Glomerular visceral epithelial cell (primary cell): ENCODE data around the gene VCAN.

Experiments used
- DNase-seq: peaks from one replicate; pipeline ENCODE4 v3.0.0-alpha.2; 2016; ENCODE audit errors: extremely low spot score

The VCAN gene

GRCh38 chr5:83531661-83532060 lies 60.1 kb downstream of the VCAN start:
- DNase-seq: no peak

DNA sequence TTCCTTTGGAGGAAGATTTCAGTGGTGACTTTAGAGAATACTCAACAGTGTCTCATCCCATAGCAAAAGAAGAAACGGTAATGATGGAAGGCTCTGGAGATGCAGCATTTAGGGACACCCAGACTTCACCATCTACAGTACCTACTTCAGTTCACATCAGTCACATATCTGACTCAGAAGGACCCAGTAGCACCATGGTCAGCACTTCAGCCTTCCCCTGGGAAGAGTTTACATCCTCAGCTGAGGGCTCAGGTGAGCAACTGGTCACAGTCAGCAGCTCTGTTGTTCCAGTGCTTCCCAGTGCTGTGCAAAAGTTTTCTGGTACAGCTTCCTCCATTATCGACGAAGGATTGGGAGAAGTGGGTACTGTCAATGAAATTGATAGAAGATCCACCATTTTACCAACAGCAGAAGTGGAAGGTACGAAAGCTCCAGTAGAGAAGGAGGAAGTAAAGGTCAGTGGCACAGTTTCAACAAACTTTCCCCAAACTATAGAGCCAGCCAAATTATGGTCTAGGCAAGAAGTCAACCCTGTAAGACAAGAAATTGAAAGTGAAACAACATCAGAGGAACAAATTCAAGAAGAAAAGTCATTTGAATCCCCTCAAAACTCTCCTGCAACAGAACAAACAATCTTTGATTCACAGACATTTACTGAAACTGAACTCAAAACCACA lies 67.4 kb downstream of the VCAN start:
- no peak for DNase-seq

- DNase-seq: no peak
Observed at GRCh38 chr5:83539463-83539790, 67.9 kb downstream of the VCAN start.

DNA sequence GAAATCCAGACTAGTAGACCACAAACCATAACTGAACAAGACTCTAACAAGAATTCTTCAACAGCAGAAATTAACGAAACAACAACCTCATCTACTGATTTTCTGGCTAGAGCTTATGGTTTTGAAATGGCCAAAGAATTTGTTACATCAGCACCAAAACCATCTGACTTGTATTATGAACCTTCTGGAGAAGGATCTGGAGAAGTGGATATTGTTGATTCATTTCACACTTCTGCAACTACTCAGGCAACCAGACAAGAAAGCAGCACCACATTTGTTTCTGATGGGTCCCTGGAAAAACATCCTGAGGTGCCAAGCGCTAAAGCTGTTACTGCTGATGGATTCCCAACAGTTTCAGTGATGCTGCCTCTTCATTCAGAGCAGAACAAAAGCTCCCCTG lies 68.6 kb downstream of the VCAN start:
- DNase-seq: no peak

DNA sequence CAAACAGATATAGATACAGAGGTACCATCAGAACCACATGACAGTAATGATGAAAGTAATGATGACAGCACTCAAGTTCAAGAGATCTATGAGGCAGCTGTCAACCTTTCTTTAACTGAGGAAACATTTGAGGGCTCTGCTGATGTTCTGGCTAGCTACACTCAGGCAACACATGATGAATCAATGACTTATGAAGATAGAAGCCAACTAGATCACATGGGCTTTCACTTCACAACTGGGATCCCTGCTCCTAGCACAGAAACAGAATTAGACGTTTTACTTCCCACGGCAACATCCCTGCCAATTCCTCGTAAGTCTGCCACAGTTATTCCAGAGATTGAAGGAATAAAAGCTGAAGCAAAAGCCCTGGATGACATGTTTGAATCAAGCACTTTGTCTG lies 69.2 kb downstream of the VCAN start:
- DNase-seq: no peak

- no peak for DNase-seq
Observed at GRCh38 chr5:83542839-83543238, 71.3 kb downstream of the VCAN start.

GRCh38 chr5:83543898-83544297 lies 72.4 kb downstream of the VCAN start:
- no peak for DNase-seq

GRCh38 chr5:83547161-83547560 lies 75.6 kb downstream of the VCAN start:
- no peak for DNase-seq

DNA sequence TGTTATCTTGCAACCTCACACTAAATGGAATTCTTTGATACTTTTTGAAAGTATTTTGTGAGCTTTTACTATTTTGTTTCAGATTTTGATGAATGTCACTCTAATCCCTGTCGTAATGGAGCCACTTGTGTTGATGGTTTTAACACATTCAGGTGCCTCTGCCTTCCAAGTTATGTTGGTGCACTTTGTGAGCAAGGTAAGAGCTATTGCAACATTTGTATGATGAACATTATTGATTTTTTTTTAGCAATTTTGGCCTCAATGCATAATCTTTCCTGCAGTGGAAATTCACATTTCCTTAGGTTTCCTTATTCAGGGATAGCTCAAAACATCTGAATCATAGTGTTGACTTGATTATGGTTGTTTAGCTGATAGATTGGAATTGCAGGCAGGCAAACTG lies 76.3 kb downstream of the VCAN start:
- DNase-seq: no peak

GRCh38 chr5:83548581-83548980 lies 77.0 kb downstream of the VCAN start:
- no peak for DNase-seq

DNA sequence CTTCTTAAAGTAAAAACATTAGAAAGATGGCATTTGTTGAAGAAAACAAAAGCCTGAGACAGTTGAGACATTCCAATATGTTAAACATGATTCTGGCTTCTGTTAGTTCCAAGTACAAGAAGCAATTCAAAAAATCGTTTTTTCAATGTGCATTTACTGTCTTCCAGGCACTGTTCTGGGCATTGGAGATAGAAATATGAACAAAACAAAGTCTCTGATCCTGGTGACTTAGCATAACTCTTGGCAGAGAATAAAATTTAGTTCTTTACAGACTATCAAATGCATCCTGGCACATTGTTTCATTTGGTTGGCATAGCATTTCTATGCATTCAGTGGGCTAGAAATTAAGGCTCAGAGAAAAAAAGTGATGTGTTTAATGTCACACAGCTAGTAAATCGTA lies 77.5 kb downstream of the VCAN start:
- no peak for DNase-seq

DNA sequence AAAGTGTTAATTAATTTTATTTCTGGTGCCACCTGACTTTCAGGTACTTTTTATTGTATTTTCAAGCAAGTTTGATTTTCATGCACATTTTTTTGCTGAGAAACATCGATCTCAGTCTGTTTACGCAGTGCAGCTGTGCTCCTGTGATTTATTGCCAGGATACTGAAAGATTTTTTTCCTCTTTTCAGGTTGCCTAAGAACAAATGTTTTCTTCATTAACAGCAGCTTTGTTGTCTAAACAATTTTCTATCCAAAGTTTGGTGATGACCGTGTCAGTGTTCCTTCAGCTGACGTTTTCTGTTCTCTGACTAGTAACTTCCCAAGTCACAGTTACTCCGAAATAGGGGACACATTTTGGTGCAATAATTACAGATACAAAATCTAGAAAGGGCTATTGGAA lies 78.1 kb downstream of the VCAN start:
- no peak for DNase-seq

GRCh38 chr5:83551821-83552220 lies 80.3 kb downstream of the VCAN start:
- DNase-seq: no peak

- no peak for DNase-seq
Observed at GRCh38 chr5:83552275-83552674, 80.7 kb downstream of the VCAN start.

DNA sequence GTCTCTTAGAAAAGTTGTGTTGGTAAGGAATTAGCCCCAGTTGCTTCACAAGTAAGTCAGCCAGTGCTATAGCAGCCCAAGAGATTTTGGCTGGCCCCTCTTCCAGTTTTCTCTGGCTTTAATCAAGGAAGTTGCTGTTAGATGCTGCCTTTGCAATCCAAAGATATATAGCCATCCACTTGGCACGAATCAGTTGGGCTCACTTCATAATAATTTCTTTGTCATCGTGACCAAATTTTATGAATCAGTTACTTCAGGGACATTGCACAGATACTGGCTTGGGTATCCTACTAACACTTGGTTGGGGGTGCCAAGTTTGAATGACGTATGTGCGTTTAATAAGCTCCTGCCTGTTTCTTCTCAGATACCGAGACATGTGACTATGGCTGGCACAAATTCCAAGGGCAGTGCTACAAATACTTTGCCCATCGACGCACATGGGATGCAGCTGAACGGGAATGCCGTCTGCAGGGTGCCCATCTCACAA lies 81.5 kb downstream of the VCAN start:
- DNase-seq: no peak

GRCh38 chr5:83554133-83554532 lies 82.6 kb downstream of the VCAN start:
- DNase-seq: peak; percentile 52

GRCh38 chr5:83554686-83555085 lies 83.1 kb downstream of the VCAN start:
- DNase-seq: peak; percentile 42

DNA sequence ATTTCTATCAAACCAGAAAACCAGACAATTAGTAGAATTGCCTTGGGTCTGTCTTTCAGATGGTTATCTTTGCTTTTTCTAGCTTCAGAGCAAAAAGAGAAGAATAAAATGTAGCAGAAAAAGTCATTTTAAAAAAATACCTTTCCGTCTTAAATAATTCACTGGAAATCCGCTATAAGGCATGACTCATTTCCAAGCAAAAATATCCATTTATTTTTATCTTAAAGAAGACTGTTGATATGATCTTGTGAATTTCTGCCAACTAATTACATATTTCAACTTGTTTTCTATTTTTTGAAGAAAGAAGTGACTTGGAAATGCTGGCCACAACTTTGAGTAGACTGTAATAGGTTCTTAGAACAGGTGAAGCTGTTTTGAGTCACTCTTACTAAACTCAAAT lies 83.7 kb downstream of the VCAN start:
- no peak for DNase-seq

DNA sequence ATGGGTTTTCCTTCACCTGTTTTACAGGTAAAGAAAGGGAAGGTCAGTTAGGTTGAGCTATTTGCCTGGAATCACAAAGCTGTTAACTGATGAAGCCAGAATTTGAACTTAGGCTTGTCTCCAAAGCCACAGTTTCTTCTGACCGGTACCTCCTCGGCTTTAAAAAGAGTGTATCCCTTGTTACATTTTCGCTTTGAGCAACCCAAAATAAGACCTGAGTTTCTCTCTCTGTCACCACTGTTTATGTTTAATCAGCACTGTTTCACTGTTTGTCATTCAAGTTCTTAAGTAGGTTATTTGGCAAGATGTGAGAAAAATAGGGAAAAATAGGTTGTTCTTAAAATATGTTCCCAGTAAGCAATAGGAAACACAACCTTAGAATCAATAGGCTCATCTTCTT lies 84.6 kb downstream of the VCAN start:
- no peak for DNase-seq

DNA sequence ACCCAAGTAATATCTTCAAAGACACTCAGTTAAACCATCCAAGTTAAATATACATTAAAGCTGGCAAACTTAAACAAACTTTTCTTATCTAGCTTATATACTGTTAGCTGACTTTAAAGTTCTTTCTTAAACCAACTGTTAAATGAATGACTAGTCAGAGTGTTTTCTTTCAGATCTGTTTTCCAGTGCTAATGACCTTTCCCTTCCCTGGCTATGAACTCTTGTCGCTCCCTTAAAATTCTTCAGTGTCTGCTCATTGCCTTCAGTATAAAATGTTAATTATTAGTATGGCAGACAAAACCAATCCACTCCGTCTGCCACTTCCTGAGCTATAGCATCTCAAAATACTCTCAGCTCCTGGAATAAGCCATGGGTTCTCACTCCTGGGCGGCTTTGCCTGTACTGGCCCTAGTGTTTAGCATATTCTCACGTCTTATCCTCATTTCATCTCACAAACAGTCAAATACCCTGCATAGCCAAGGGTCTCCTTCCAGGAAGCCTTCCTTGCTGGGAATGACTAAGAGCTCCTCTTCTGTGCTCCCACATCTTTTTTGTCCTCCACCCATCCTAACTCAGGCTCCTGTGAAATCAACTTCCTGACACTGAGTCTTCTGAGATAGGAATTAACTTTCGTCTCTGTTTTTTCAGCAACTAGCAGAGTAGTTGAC lies 87.7 kb downstream of the VCAN start:
- DNase-seq: peak; percentile 66

- DNase-seq: no peak
Observed at GRCh38 chr5:83562071-83562606, 90.6 kb downstream of the VCAN start.

GRCh38 chr5:83562791-83563557 lies 91.4 kb downstream of the VCAN start:
- no peak for DNase-seq

DNA sequence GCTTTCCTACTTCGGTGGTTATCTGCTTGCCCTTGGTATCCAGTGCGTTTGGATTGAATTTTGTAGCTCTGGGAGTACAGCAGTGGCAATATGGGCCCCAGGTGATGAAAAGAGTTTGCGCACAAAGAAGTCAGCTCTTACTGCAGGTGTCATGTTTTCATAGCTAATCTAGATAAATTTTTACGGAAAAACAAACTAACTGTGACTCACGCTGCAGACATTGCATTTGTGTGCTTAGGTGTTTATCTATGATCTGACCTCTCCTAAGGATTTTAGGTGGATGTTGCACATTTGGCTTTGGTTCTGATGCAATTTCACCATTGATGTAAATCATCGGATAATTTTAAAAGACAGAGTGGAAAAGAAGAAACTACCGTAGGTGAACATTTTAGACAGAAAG lies 92.1 kb downstream of the VCAN start:
- DNase-seq: no peak
